ENCODE data around the gene P3H1.
A peak's percentile ranks its signal among the peaks of the same experiment; 100 is the strongest.

The P3H1 gene

GRCh38 chr1:42747125-42747524 lies 19.7 kb downstream of the P3H1 start:
- TF ChIP-seq CTCF (IDR thresholded peaks at IDR 0.05) = peak; percentile 56

- TF ChIP-seq CTCF (IDR thresholded peaks at IDR 0.05) = no peak
These were observed 20.3 kb downstream of the P3H1 start for GRCh38 chr1:42746436-42747105.

DNA sequence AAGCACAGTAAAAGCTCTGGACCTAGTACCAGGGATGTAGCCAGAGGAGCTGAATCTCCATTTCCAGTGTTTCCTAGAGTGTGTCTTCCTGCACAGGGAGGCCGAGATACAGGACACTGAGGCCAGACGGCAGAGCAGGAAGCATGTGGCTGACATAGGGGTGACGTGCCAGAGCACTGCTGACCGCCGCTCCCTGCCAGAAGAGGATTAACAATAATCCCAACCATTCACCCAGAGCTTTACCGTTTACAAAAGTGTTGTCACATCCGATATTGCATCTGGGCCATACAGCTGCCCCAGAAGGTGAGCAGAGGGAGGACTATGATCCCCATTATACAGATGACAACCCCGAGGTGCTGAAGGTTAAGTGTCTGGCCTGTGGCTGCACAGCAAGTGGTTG lies 21.0 kb downstream of the P3H1 start:
- TF ChIP-seq CTCF (IDR thresholded peaks at IDR 0.05) = no peak

GRCh38 chr1:42744148-42744413 lies 22.7 kb downstream of the P3H1 start:
- TF ChIP-seq CTCF (IDR thresholded peaks at IDR 0.05) = no peak

GRCh38 chr1:42743317-42744147 lies 23.3 kb downstream of the P3H1 start:
- no peak for TF ChIP-seq CTCF (IDR thresholded peaks at IDR 0.05)

- TF ChIP-seq CTCF (IDR thresholded peaks at IDR 0.05) = no peak
These were observed 24.1 kb downstream of the P3H1 start for GRCh38 chr1:42742617-42743316.

GRCh38 chr1:42742141-42742540 lies 24.7 kb downstream of the P3H1 start:
- no peak for TF ChIP-seq CTCF (IDR thresholded peaks at IDR 0.05)
